Ovary (tissue), 9 donors: ENCODE results near the gene EPB41L4B. TPM values are rescaled to one million over a fixed set of nuclear protein-coding genes. Genes with fewer than 3 reads are reported as not detected.
"Not testable (repeated sequence)": the region's sequence is repeated elsewhere in the genome, so short reads cannot be mapped to it uniquely, and the experiment has no call there.

Experiments used
- DNase-seq, 5 donors: peaks; one replicate each; pipeline ENCODE4 v3.0.0-alpha.2; 2019 to 2020
- H3K27ac ChIP-seq, 2 donors: fragments of 200-600 bp; one replicate each; pipeline versions ENCODE4 v1.5.1 to v1.8.0; 2019 to 2022
- H3K27me3 ChIP-seq: fragments of 200-600 bp; one replicate; pipeline ENCODE4 v1.8.0; 2022
- H3K36me3 ChIP-seq: fragments of 200-600 bp; sonication (generic); one replicate; pipeline ENCODE4 v1.5.1; 2019
- H3K4me1 ChIP-seq: one replicate; pipeline ENCODE4 v1.8.1; 2013; ENCODE audit warnings: mild to moderate bottlenecking, moderate library complexity; ENCODE audit not compliant: insufficient read depth
- H3K4me3 ChIP-seq: fragments of 200-600 bp; sonication (generic); one replicate; pipeline ENCODE4 v1.5.1; 2017
- H3K9me3 ChIP-seq, 2 donors: fragments of 200-600 bp in 1 of 2; sonication (generic) in 1 of 2; one replicate each; pipeline versions ENCODE4 v1.5.1 to v1.8.1; 2013 to 2019; ENCODE audit warnings: mild to moderate bottlenecking in 1 of 2, moderate library complexity in 1 of 2
- EP300 ChIP-seq: sonication (generic); formaldehyde crosslinking; IDR thresholded peaks from one replicate; pipeline ENCODE4 v1.6.1; 2017; ENCODE audit warnings: antibody characterized with exemption
- POLR2A ChIP-seq: fragments of 450-650 bp; IDR thresholded peaks from one replicate; pipeline ENCODE4 v1.6.1; 2017; ENCODE audit warnings: antibody characterized with exemption, mild to moderate bottlenecking, moderate library complexity
- WGBS, 3 donors: extraction: QIAGEN DNeasy Blood & Tissue Kit in 1 of 3; methylation state at CpG; one replicate each; pipeline versions ENCODE4 v1.1.5 to v1.1.7; 2013 to 2017; 5-methylcytosine and 5-hydroxymethylcytosine counted together
- intact Hi-C, 4 donors: fragments of 100-400 bp; cut with DNase I; formaldehyde crosslinking; loops; one replicate each; pipeline versions ENCODE4 v1.11.0 to v1.15.1; 2022 to 2023
- polyA plus RNA-seq, 2 donors: library from polyadenylated mRNA; stranded (reverse); fragments of 200-250 nt in 1 of 2; fragments of 350-450 nt in 1 of 2; fragmentation: Illumina TruSeq in 1 of 2; extraction: RNeasy Lipid Tissue Mini Kit (QIAGEN cat#74804) in 1 of 2; gene quantifications; one replicate each; pipeline ENCODE4 v1.2.3, GENCODE V29; 2013 to 2014
- total RNA-seq, 7 donors: library from RNA; depleted of rRNA in 2 of 7; stranded (reverse); fragments of >200 nt in 2 of 7; fragmentation: NEBNext Ultra II Directional in 3 of 7; extraction: Animal tissue kit (Norgen Biotek cat#: 25700) in 3 of 7; gene quantifications; one replicate each; pipeline versions ENCODE4 v1.1.0 to v1.2.4, GENCODE V29; 2016 to 2023
- TF ChIP-seq, protein P1 (sequence below), 3 donors: fragments of 450-650 bp in 2 of 3; fragments of 200-600 bp in 1 of 3; IDR thresholded peaks; one replicate each; pipeline versions ENCODE4 v1.5.1 to v1.8.0; 2016 to 2022; ENCODE audit warnings: antibody characterized with exemption in 3 of 3, mild to moderate bottlenecking in 1 of 3
- donor health status: DM: no; HTN: no; CAD: no; lungs with moderate emphysema.
- donor health status: DM: no; HTN: no; CAD: no.
- donor health status: Bipolar disorder and iron deficiency.
- donor health status: DM: yes; HTN: yes; CAD: no.
- donor health status: DM: no; HTN: no; CAD: no.
- donor health status: DM: yes; HTN: yes; CAD: no.

The EPB41L4B gene
- total and polyA plus RNA-seq, 9 donors, result 8.3 to 34.3 (median 14.0) TPM

DNA sequence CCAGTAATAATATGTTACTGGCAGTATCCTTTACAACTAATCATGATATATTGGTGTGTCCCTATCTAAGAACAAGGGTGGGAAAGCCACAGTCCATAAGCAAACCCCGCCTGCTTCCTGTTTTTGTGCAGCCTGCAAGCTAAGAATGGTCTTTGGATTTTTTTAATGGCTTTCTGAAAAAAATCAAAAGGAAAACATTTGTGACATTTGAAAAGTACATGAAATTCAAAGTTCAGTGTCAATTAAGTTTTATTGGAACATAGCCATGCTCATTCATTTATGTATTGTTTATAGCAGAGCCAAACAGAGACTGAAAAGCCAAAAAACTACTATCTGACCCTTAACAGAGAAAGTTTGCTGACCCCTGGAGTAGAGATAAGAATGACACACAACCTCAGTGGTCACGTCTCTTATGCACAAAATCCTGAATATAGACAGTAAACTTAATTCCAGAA lies 188.3 kb downstream of the EPB41L4B start:
- intact Hi-C loops, result no loop called here
- no peaks in the 10 kb centered on the region for H3K9me3 ChIP-seq
- DNase-seq, result no peak
- H3K27ac ChIP-seq, result no peak overlapping the region
- no peak overlapping the region for H3K4me3 ChIP-seq
- H3K27me3 ChIP-seq, result no peaks in the 10 kb centered on the region
- no peaks in the 10 kb centered on the region for H3K36me3 ChIP-seq
- WGBS, 3 donors, result 75 to 79% (median 79%) methylated on average over 2 of the region's 2 CpGs
- no peak for TF ChIP-seq POLR2A
- no peak for TF ChIP-seq EP300
- TF ChIP-seq, protein P1, sequence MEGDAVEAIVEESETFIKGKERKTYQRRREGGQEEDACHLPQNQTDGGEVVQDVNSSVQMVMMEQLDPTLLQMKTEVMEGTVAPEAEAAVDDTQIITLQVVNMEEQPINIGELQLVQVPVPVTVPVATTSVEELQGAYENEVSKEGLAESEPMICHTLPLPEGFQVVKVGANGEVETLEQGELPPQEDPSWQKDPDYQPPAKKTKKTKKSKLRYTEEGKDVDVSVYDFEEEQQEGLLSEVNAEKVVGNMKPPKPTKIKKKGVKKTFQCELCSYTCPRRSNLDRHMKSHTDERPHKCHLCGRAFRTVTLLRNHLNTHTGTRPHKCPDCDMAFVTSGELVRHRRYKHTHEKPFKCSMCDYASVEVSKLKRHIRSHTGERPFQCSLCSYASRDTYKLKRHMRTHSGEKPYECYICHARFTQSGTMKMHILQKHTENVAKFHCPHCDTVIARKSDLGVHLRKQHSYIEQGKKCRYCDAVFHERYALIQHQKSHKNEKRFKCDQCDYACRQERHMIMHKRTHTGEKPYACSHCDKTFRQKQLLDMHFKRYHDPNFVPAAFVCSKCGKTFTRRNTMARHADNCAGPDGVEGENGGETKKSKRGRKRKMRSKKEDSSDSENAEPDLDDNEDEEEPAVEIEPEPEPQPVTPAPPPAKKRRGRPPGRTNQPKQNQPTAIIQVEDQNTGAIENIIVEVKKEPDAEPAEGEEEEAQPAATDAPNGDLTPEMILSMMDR (IDR thresholded peaks at IDR 0.05), result no peak
- no peaks in the 10 kb centered on the region for H3K4me1 ChIP-seq

DNA sequence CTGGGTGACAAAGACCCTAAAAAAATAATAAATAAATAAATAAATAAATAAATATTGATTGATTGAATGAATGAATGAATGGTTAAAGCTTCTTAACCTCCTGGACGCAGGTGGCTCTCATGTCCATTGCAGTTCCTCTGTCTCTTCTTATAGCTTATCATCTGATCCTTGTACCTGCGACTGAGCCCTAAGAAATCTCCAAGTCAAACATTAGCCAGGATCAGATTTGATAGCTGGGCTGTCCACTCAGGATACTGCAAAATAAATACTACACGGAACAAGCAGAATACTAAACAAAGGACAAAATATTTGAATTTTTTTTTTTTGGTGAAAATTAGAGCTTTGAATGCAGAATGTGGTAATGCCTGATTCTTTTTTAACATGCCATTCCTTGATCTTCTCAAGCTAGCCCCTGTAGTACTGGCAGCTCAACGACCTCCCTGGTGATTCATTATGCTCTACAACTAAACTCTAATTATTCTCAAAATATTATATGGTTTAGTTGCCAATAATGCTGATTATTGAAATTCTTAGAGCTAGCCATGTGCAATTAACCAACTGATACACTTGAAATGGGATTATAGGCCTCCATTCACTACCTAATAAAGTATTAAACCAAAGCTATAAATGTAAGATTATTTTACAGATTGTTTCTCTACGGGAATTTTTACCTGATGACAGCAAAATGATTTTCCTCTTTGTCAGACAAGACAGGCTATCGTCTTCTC lies 191.2 kb downstream of the EPB41L4B start:
- TF ChIP-seq EP300, result no peak
- TF ChIP-seq POLR2A, result no peak
- TF ChIP-seq, protein P1 (IDR thresholded peaks at IDR 0.05), result no peak
- no peaks in the 10 kb centered on the region for H3K27me3 ChIP-seq
- H3K27ac ChIP-seq, result no peak overlapping the region
- H3K9me3 ChIP-seq, result no peaks in the 10 kb centered on the region
- DNase-seq, result no peak
- H3K4me1 ChIP-seq, result no peaks in the 10 kb centered on the region
- 79 to 82% (median 80%) methylated on average over 6 of the region's 6 CpGs for WGBS, 3 donors
- no peaks in the 10 kb centered on the region for H3K36me3 ChIP-seq
- intact Hi-C loops, result no loop called here
- no peak overlapping the region for H3K4me3 ChIP-seq

DNA sequence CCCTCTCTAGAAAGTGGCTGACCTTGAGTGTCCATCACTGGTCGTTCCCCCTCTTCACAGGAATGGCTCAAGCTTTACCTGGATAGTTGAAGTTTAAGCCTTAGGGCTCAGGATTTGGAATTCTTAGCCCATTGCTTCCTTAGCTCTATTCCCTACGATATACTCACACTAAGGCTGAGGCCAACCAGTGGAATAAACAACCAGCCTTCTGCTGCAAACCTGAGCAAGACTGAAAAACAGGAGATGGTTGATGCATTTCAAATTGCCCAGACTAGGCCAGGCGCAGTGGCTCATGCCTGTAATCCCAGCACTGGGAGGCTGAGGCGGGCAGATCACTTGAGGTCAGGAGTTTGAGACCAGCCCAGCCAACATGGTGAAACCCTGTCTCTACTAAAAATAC lies 194.2 kb downstream of the EPB41L4B start:
- H3K4me1 ChIP-seq, H3K9me3 ChIP-seq, H3K27ac ChIP-seq, H3K27me3 ChIP-seq, intact Hi-C loops, DNase-seq, H3K36me3 ChIP-seq, H3K4me3 ChIP-seq: not testable (repeated sequence)
- WGBS, 3 donors, result 59 to 76% (median 65%) methylated on average over 4 of the region's 4 CpGs

DNA sequence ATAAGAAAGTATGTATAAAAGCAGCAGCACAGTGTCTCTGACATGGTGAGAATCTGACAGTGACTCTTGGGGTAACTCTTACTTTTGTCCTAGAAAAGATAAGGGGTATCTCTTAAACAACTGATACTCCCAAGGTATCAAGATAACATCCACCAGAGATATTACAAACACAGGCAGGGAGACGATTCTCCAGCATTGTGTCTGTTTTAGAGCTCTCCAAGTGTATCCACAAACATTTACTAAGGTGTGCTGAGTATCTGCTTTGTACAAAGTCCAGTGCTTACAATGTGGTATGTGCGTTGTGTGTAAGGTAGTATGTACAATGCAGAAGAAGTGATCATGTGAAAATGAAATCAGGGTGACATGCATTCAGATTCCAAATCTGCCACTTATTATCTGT lies 196.7 kb downstream of the EPB41L4B start:
- H3K36me3 ChIP-seq, result no peaks in the 10 kb centered on the region
- H3K4me1 ChIP-seq, result peaks cover 2% of the 10 kb centered on the region
- H3K4me3 ChIP-seq, result no peak overlapping the region
- H3K27ac ChIP-seq, result no peak overlapping the region
- no peaks in the 10 kb centered on the region for H3K9me3 ChIP-seq
- H3K27me3 ChIP-seq, result no peaks in the 10 kb centered on the region
- intact Hi-C loops, result no loop called here
- WGBS, 3 donors, result 53 to 67% (median 65%) methylated on average over 2 of the region's 2 CpGs
- no peak for DNase-seq
- TF ChIP-seq POLR2A (no peak), EP300 (no peak)
- TF ChIP-seq, protein P1 (IDR thresholded peaks at IDR 0.05), result no peak
